Measurements from ENCODE around the gene RNF222.

GRCh38 chr17:8377422-8377821 lies 20.2 kb downstream of the RNF222 start:
- TF ChIP-seq CTCF (IDR thresholded peaks at IDR 0.05) (no peak), POLR2A (IDR thresholded peaks at IDR 0.05) (no peak), POLR2AphosphoS5 (IDR thresholded peaks at IDR 0.05) (no peak)
